ENCODE data around the gene COL4A2.

The COL4A2 gene

DNA sequence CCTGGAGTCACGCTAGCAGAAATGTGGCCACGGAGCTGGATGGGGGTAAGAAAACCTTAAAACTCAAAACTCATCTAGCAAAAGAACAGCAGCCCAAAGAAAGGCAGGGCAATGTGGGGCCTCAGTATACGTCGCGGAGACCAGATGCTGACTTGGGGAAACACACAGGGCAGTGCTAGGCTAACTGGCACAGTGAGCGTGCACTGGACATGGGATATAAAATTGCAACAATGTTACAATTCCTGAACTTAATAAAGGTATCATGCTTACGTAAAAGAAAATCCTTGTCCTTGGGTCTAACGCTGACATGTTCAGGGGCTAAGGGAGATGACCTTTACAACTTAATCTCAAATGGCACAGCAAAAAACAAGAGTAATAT is 40.7 kb upstream of the COL4A2 start:
- no peak overlapping the region for H3K4me3 ChIP-seq (ENCODE audit: control insufficient read depth, low read depth, low read length)
- no peak for DNase-seq (ENCODE audit: low read depth)
- TF ChIP-seq, protein P1, sequence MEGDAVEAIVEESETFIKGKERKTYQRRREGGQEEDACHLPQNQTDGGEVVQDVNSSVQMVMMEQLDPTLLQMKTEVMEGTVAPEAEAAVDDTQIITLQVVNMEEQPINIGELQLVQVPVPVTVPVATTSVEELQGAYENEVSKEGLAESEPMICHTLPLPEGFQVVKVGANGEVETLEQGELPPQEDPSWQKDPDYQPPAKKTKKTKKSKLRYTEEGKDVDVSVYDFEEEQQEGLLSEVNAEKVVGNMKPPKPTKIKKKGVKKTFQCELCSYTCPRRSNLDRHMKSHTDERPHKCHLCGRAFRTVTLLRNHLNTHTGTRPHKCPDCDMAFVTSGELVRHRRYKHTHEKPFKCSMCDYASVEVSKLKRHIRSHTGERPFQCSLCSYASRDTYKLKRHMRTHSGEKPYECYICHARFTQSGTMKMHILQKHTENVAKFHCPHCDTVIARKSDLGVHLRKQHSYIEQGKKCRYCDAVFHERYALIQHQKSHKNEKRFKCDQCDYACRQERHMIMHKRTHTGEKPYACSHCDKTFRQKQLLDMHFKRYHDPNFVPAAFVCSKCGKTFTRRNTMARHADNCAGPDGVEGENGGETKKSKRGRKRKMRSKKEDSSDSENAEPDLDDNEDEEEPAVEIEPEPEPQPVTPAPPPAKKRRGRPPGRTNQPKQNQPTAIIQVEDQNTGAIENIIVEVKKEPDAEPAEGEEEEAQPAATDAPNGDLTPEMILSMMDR (conservative IDR thresholded peaks at IDR 0.05; ENCODE audit: control insufficient read depth, insufficient read depth, low read depth, low read length), result no peak

DNA sequence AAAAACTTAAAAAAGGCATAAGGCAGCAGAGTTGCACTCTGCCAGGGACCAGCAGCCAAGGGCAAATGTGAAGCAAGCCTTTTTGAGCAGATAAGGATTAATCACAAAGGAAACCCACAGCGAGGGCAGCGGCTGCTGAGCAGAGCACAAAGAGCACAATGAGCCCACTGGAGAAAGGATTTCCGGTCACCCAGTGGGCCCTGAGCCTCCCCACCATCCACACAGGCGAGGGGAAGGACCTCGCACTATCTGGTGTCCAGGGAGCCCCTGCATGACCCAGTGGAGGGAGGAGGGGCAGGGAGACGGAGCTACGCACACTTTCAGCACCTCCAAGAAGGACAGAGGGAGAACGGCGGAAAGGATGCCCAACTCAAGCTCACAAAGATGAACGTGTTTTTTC is 40.1 kb upstream of the COL4A2 start:
- DNase-seq (ENCODE audit: low read depth), result no peak
- no peak overlapping the region for H3K4me3 ChIP-seq (ENCODE audit: control insufficient read depth, low read depth, low read length)
- TF ChIP-seq, protein P1 (conservative IDR thresholded peaks at IDR 0.05; ENCODE audit: control insufficient read depth, insufficient read depth, low read depth, low read length), result no peak

DNA sequence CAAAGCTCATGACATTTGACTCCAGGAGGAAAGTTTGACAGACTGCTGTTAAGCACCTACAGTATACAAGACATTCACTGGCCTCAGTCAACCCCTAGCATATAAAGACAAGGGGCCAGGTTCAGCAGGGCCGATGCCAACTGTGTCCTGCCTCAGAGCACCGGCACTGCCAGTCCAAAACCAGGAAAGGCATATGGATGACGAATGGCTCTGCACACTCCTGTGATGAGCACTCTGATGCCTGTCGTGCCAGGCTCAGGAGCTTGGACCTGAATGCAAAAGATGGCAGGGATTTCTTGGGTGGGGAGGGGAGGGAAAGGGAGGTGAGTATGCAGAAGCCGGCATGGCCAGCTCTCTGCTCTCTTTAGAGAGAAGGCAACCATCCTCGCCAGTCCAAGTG is 39.0 kb upstream of the COL4A2 start:
- DNase-seq (ENCODE audit: low read depth), result no peak
- TF ChIP-seq, protein P1 (conservative IDR thresholded peaks at IDR 0.05; ENCODE audit: control insufficient read depth, insufficient read depth, low read depth, low read length), result no peak
- H3K4me3 ChIP-seq (ENCODE audit: control insufficient read depth, low read depth, low read length), result no peak overlapping the region

DNA sequence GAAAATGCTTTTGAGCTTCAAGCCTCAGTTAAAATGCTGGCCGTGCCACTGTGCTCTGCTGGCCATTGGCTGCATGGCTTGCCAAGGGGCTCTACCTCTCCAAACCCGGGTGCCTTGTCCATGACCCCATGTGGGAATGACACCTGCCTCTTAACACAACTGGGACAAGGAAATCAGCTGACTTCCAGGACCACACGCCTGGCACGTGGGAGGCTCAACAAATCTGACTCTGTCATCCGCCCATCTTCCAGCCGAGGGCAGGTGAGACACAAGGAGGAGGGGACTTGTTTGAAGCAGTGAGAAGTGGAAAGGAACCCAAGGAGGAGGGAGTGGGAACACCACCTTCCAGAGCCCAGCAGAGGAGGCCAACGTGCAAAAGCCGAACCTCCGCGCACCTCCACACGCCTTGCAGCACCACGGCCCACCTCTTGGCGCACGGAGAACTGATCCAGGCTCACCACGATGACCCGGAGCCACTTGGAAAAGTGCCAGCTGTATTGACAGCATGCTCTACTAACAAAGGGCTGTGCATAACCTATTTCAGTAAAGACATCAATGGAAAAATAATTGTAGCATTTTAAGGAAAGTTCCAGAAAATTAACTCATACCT is 38.4 kb upstream of the COL4A2 start:
- no peak overlapping the region for H3K4me3 ChIP-seq (ENCODE audit: control insufficient read depth, low read depth, low read length)
- no peak for DNase-seq (ENCODE audit: low read depth)
- TF ChIP-seq, protein P1 (conservative IDR thresholded peaks at IDR 0.05; ENCODE audit: control insufficient read depth, insufficient read depth, low read depth, low read length), result no peak

DNA sequence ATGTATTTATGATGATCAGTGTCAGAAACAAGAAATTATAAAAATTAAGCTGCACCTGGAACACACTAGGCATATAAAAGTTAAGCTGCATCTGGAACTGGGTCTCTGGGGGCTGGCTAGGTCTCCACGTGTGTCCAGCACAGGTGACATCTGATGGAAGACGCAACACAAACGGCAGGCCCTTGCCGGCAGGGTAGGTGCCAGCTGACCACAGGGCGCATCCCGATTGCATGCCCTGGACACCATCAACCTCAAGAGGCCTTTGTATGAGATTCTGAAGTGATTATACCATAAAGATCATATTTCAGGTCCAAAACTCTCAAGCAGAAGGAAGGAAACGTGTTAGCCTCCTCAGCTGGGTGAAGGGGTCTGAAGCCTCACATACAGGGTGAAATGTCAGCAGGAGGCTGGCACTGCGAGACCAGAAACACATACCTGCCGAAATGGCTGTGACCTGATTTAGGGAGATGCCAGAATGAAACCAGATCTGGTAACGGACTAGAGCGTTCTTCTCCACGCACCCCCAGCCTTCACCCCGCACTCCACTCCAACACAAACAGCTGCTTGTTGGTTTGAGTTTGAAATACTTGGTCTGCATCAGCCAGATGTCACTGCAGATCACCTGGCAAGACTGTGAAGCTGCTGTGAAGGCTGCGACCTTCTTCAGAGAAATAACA is 37.4 kb upstream of the COL4A2 start:
- no peak overlapping the region for H3K4me3 ChIP-seq (ENCODE audit: control insufficient read depth, low read depth, low read length)
- TF ChIP-seq, protein P1 (conservative IDR thresholded peaks at IDR 0.05; ENCODE audit: control insufficient read depth, insufficient read depth, low read depth, low read length), result no peak
- no peak for DNase-seq (ENCODE audit: low read depth)

DNA sequence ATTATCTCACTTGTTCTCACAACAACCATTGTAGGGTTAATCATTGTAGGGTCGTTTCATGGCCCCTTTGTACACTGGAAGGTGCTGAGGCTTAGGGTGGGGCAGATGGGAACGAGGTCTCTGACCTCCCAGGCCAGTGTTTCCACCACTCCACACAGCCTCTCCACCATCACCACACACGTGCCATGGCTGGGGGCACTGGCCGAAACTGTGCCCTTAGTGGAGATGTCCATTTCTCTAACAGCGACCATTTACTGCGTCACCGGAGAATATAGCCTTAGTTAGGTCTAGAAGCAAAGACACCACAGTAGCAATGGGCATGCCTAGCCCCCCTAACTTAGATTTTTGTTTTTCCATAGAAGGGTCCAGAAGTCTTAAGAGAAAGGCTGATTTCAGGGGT is 36.6 kb upstream of the COL4A2 start:
- TF ChIP-seq, protein P1 (conservative IDR thresholded peaks at IDR 0.05; ENCODE audit: control insufficient read depth, insufficient read depth, low read depth, low read length), result no peak
- H3K4me3 ChIP-seq (ENCODE audit: control insufficient read depth, low read depth, low read length), result no peak overlapping the region
- no peak for DNase-seq (ENCODE audit: low read depth)
